BJ (cell line): ENCODE measurements around the gene CMTM7. TPM values are rescaled to one million over a fixed set of nuclear protein-coding genes. Genes with fewer than 3 reads are reported as not detected.

ENCODE experiments used
- CTCF ChIA-PET: fragments of 350-600 bp; formaldehyde crosslinking; extraction: SDS; loops from one replicate; lab custom pipeline; 2021; ENCODE audit warnings: antibody characterized with exemption, inconsistent platforms; lab: Yijun Ruan, JAX
- POLR2A ChIA-PET: fragments of 300-600 bp; sonication (Branson Sonifier 250); formaldehyde crosslinking; extraction: SDS; loops from one replicate; lab custom pipeline; 2021; ENCODE audit warnings: antibody characterized with exemption; lab: Charles Lee
- DNase-seq: peaks from one replicate; pipeline ENCODE4 v3.0.0-alpha.2; 2011; ENCODE audit warnings: low read depth
- H3K27me3 ChIP-seq: 2 replicates; pipeline ENCODE4 v1.6.0; 2011; ENCODE audit warnings: low read length; ENCODE audit not compliant: control insufficient read depth, insufficient read depth
- H3K36me3 ChIP-seq: 2 replicates; pipeline ENCODE4 v1.5.1; 2011; ENCODE audit warnings: low read length; ENCODE audit not compliant: control insufficient read depth, insufficient read depth
- H3K4me3 ChIP-seq: 2 replicates; pipeline ENCODE4 v1.5.1; 2011; ENCODE audit warnings: low read depth, mild to moderate bottlenecking, control low read depth, low read length
- polyA plus RNA-seq: library from polyadenylated mRNA; depleted of rRNA; stranded (reverse); fragments of >200 nt; gene quantifications from 2 replicates; pipeline ENCODE4 v1.2.3, GENCODE V29; 2011
- TF ChIP-seq, protein P1 (sequence below): IDR thresholded peaks from 2 replicates; pipeline ENCODE4 v1.5.1; 2011; ENCODE audit warnings: low read depth, mild to moderate bottlenecking, control low read depth, inconsistent platforms, low read length, moderate library complexity; ENCODE audit not compliant: insufficient read depth

Gene CMTM7
- polyA plus RNA-seq, 1 experiment = 13.7 TPM

- ChIA-PET CTCF (interaction anchor here (1.4 to 1.8 kb wide), 2 partner anchors 9 to 104 kb away, joined by 3 to 4 read pairs; no protein-coding TSS in a partner anchor), POLR2A (no interaction called here)
- Histone ChIP-seq H3K36me3 (no peaks in the 10 kb centered on the region), H3K27me3 (no peaks in the 10 kb centered on the region), H3K4me3 (no peak overlapping the region)
- no peak for DNase-seq
- TF ChIP-seq, protein P1, sequence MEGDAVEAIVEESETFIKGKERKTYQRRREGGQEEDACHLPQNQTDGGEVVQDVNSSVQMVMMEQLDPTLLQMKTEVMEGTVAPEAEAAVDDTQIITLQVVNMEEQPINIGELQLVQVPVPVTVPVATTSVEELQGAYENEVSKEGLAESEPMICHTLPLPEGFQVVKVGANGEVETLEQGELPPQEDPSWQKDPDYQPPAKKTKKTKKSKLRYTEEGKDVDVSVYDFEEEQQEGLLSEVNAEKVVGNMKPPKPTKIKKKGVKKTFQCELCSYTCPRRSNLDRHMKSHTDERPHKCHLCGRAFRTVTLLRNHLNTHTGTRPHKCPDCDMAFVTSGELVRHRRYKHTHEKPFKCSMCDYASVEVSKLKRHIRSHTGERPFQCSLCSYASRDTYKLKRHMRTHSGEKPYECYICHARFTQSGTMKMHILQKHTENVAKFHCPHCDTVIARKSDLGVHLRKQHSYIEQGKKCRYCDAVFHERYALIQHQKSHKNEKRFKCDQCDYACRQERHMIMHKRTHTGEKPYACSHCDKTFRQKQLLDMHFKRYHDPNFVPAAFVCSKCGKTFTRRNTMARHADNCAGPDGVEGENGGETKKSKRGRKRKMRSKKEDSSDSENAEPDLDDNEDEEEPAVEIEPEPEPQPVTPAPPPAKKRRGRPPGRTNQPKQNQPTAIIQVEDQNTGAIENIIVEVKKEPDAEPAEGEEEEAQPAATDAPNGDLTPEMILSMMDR = no peak
Measured at GRCh38 chr3:32405711-32406323, 14.2 kb downstream of the CMTM7 start.

GRCh38 chr3:32406486-32407408 lies 15.1 kb downstream of the CMTM7 start:
- ChIA-PET POLR2A (no interaction called here), CTCF (interaction anchor here (1.4 to 1.8 kb wide), 2 partner anchors 8 to 103 kb away, joined by 3 to 4 read pairs; no protein-coding TSS in a partner anchor)
- H3K4me3 ChIP-seq = no peak overlapping the region
- TF ChIP-seq, protein P1 = no peak
- no peaks in the 10 kb centered on the region for H3K27me3 ChIP-seq
- DNase-seq = no peak
- H3K36me3 ChIP-seq = no peaks in the 10 kb centered on the region

- TF ChIP-seq, protein P1 = no peak
- Histone ChIP-seq H3K4me3 (no peak overlapping the region), H3K27me3 (no peaks in the 10 kb centered on the region), H3K36me3 (no peaks in the 10 kb centered on the region)
- POLR2A ChIA-PET = no interaction called here
- CTCF ChIA-PET = interaction anchor here (0.5 to 1.3 kb wide), 5 partner anchors 9 to 171 kb away, joined by 3 to 4 read pairs (median 3); no protein-coding TSS in a partner anchor
- DNase-seq = no peak
Measured at GRCh38 chr3:32410367-32411246, 19.0 kb downstream of the CMTM7 start.

DNA sequence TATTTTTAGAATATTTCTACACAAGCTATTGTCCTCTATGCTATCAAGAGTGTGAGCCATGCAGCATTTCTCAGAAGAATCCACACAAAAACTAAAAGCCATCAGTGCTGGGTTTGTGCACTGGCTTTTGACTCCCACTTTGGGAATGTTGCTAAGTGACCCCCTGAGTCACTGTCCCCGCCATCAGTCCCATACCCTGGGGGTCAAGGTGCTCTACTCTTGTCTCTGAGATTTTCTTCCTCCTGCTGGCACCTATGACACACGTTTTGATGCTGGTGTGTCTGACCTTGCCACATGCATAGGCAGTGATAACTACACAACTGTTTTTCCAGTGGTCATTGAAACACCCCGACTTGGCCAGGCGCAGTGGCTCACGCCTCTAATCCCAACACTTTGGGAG lies 19.8 kb downstream of the CMTM7 start:
- CTCF ChIA-PET = interaction anchor here (1.3 to 1.5 kb wide), 3 partner anchors 13 to 56 kb away, joined by 3 to 5 read pairs (median 3); no protein-coding TSS in a partner anchor
- Histone ChIP-seq H3K27me3 (no peaks in the 10 kb centered on the region), H3K36me3 (no peaks in the 10 kb centered on the region), H3K4me3 (no peak overlapping the region)
- TF ChIP-seq, protein P1 = no peak
- POLR2A ChIA-PET = no interaction called here
- DNase-seq = no peak
